GM20000 (cell line): ENCODE results near the gene FAM234B.
"Not testable (repeated sequence)": the region's sequence is repeated elsewhere in the genome, so short reads cannot be mapped to it uniquely, and the experiment has no call there.

Experiments
- DNase-seq: peaks from one replicate; pipeline ENCODE4 v3.0.0; 2012; ENCODE audit warnings: low spot score
- TF ChIP-seq, protein P1 (sequence below): IDR thresholded peaks from 2 replicates; pipeline ENCODE4 v1.5.1; 2012; ENCODE audit warnings: mild to moderate bottlenecking, control low read depth; ENCODE audit errors: extremely low read depth, missing control alignments

Gene FAM234B

DNA sequence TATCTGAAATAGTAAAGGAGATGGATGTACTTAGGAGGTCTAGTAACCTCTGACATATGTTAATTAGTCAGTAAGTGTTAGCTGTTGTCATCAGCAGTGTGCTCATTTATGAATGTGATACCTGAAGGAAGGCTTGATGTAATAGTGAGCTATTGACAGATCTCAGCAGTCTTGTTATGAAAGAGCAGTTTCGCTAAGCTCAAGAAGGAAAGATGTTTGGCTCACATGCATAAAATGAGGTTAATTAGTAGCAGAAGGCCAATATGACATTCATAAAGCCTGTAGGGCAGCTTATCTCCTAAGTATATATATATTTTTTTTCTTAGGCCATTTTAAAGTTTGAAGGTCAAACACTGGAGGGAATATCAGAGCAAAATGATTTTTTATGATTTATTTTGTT, 2.8 kb downstream of the FAM234B start:
- TF ChIP-seq, protein P1, sequence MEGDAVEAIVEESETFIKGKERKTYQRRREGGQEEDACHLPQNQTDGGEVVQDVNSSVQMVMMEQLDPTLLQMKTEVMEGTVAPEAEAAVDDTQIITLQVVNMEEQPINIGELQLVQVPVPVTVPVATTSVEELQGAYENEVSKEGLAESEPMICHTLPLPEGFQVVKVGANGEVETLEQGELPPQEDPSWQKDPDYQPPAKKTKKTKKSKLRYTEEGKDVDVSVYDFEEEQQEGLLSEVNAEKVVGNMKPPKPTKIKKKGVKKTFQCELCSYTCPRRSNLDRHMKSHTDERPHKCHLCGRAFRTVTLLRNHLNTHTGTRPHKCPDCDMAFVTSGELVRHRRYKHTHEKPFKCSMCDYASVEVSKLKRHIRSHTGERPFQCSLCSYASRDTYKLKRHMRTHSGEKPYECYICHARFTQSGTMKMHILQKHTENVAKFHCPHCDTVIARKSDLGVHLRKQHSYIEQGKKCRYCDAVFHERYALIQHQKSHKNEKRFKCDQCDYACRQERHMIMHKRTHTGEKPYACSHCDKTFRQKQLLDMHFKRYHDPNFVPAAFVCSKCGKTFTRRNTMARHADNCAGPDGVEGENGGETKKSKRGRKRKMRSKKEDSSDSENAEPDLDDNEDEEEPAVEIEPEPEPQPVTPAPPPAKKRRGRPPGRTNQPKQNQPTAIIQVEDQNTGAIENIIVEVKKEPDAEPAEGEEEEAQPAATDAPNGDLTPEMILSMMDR = no peak
- DNase-seq = peak; percentile 41

DNA sequence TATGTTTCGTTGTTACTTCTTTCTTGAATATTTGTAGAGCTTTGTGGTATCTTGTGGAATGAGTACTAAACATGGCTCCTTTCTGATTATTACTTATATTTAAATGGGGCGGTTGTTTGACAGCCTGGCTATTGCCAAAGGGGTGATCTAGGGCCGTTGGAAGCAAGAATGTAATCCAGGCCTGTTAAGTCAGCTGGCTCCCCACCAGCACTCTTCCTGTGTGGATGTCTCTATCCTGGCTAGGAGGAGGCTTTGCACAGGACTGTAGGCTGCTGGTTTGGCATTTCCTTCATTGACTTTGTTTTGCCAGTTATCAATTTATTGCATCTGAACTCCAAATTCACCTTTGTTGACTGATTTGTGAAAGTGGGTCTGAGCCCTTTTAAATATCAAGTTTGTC, 5.6 kb downstream of the FAM234B start:
- no peak for DNase-seq
- TF ChIP-seq, protein P1 = no peak

DNA sequence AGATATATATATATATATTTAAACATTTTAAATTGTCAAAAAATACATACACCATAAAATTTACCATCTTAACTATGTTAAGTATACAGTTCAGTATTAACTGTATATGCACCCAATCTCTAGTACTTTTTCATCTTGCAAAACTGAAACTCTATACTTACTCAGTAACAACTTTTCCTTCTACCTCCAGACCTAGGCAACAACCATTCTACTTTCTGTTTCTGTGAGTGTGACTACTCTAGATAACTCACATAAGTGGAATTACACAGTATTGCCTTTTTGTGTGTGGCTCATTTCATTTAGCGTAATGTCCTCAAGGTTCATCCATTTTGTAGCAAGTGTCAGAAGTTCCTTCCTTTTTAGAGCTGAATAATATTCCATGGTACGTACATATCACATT, 8.2 kb downstream of the FAM234B start:
- no peak for DNase-seq
- TF ChIP-seq, protein P1 = no peak

DNA sequence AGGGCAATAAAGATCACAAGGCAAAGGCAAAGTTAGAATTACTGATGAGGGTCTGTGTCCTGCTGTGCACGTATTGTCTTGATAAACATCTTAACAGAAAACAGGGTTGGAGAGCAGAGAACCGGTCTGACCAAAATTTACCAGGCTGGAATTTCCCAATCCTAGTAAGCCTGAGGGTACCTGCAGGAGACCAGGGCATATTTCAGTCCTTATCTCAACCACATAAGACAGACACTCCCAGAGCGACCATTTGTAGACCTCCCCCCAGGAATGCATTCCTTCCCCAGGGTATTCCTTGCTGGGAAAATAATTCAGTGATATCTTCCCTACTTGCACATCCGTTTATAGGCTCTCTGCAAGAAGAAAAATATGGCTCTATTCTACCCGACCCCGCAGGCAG, 9.4 kb downstream of the FAM234B start:
- not testable (repeated sequence) for DNase-seq

DNA sequence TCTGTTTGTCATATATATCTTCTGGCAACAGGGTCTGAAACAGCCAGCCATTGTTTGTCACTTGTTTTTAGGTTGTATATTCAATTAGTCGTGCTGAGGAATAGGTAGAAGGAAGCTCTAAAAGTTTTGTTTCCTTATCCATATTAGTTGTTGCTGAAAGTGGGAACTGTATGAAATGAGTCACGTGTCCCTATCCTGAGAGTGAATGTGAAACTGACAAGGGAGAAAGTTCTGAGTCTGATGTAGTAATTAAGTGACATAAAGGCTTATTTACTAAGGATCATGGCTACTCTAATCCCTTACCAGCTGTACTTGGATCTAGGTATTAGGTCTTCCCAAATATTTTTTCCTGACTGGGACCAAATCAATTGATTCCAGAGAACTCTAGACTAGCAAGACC, 16.4 kb downstream of the FAM234B start:
- no peak for DNase-seq
- TF ChIP-seq, protein P1 = no peak

DNA sequence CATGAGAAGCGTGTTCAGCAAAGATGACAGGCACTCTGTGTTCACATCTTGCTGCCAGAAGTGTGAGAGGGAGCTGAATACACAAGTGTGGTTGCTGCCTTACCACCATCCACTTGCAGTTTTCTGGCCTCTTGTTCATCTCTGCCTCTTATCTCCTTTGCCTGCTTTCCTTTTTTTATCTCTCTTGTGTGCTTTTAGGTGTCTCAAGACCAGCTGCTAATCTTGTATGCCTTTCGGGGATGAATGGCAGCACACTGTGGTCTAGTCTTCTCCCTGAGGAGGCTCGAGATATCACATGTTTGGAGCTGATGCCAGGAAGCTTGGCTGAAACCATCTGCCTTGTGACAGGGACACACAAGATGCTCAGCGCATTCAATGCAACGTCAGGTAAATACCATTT, 17.2 kb downstream of the FAM234B start:
- TF ChIP-seq, protein P1 = no peak
- no peak for DNase-seq

DNA sequence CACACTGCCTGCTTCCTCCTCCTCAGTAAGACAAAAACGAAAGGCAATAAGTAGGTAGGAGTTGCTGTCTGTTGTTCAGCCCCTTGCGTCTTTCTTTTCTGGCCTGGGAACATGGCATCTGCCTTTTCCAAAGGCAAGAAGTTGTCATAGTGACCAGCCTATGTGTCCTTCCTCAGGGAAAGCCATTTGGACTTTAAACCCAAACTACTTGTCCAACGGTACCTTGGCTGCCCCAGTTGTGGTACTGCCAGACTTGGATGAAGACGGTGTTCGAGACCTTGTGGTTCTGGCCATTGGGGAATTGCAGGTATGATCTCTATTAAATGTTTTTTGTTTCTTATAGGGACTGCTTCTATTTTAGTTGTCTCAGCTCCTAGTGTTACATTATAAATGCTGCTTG, 18.5 kb downstream of the FAM234B start:
- TF ChIP-seq, protein P1 = no peak
- DNase-seq = no peak

DNA sequence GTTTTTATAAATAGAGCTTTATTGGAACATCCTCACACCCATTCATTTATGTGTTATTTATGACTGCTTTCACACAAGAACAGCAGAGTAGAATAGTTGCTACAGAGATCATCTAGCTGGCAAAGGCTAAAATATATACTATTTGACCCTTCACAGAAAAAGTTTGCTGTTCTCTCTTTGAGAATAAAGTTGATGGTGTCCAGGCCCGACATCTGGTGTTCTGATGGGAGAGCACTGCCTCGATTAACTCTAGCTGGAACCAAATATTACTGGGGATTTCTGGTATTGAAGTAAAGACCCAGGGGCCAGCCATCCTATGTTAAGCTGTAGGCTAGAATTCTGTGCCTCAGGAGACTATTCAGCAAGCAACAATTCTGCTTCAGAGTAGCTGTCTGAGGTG, 21.8 kb downstream of the FAM234B start:
- no peak for DNase-seq
- TF ChIP-seq, protein P1 = no peak
